Activated CD4-positive, alpha-beta T cell treated with anti-CD3 and anti-CD28 coated beads, Interleukin-2, amount 50 U/mL, for 48 hours (primary cell): Measurements from ENCODE around the gene FAM83D.

Experiments used
- DNase-seq, 2 experiments: peaks; one replicate each; pipeline ENCODE4 v3.0.0-alpha.2; 2020

FAM83D gene

DNA sequence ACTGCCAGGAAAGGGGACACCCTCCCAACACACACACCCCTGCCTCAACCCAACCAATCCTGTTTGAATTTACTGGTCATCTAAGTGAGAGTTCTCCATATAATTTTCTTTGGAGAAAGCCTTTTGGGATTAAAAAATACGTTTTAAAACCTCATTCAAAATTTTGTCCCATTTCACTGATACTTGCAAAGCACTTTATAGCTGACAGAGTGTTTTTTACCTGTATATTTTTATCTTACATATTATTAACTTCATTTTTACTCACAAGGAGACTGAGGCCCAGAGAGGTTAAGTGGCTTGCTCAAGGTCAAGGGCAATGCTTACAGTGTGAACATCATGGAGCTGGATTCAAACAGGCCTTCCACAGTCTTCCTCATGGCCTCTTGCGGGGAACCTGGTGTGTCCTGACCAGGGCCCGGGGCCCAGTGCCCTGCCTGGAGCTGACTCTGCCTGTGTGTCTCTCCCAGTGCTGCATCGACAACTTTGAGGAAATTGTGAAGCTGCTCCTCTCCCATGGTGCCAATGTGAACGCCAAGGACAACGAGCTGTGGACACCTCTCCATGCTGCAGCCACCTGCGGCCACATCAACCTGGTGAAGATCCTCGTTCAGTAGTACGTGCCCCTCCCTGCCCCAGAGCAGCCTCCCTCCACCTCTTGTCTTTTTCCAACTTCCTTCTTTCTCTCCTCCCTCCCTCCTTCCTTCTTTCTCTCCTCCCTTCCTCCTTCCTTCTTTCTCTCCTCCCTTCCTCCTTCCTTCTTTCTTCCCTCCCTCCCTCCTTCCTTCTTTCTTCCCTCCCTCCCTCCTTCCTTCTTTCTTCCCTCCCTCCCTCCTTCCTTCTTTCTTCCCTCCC lies 30.9 kb upstream of the FAM83D start:
- DNase-seq: no peak

DNA sequence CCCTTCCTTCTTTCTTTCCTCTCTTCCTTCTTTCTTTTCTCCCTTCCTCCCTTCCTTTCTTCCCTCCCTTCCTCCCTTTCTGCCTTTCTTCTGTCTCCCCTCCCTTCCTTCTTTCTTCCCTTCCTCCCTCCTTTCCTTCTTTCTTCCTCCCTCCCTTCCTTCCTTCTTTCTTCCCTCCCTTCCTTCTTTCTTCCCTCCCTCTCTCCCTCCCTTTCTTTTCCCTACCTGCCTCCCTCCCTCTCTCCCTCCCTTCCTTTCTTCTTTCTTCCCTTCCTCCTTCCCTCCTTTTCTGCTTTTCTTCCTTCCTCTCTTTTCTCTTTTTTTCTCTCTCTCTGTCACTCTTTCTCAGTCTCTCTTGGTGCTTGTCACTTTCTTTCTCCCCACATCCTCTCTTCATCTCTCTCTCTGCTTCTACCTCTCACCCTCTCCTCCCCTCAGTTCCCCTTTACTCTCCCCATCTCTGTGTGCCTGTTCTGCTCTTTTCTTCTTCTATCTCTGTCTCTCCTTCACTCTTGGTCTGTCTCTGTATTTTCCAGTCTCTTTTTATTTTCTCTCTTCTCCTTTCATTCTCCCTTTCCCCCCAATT lies 30.1 kb upstream of the FAM83D start:
- no peak for DNase-seq

DNA sequence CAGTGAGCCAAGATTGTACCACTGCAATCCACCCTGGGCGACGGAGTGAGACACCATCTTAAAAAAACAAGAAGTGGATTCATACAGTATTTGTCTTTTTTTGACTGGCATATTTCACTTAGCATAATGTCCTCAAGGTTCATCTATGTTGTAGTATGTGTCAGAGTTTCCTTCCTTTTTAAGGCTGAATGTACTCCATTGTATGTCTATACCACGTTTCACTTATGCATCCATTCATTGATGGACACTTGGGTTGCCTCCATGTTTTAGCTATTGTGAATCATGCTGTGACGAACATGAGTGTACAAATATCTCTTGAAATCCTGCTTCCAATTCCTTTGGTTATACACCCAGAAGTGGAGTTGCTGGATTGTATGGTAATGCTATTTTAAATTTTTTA lies 28.9 kb upstream of the FAM83D start:
- no peak for DNase-seq

DNA sequence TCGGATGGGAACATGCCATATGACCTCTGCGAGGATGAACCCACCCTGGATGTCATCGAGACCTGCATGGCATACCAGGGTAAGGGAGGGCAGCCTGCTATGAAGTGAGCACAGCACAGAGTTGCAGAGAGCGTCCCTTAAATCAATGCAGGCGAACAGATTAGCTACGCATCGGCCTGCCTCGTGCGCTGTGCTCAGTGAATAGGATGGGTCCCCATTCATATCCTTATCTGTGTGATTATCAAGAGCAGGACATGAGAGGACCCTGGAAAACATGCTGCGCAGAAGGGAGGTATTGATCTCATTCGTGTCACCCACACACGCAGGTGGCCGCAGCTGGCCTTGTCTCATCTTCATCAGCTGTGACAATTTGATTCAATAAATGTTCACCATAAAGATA lies 25.6 kb upstream of the FAM83D start:
- no peak for DNase-seq

DNA sequence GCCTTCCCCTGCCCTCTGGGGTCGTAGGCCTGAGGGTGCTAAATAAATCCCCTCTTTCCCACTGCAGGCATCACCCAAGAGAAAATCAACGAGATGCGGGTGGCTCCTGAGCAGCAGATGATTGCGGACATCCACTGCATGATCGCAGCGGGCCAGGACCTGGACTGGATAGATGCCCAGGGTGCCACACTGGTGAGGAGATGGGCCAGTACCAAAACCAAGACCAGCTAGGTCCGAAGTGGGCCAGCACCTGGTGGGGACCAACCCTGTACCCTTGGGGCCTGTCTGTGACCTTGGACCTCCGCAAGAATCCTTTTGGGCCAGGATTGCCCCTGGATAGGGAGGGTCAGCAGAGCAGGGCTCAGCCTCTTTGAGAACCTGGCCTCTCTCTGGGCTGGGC lies 23.6 kb upstream of the FAM83D start:
- no peak for DNase-seq

DNA sequence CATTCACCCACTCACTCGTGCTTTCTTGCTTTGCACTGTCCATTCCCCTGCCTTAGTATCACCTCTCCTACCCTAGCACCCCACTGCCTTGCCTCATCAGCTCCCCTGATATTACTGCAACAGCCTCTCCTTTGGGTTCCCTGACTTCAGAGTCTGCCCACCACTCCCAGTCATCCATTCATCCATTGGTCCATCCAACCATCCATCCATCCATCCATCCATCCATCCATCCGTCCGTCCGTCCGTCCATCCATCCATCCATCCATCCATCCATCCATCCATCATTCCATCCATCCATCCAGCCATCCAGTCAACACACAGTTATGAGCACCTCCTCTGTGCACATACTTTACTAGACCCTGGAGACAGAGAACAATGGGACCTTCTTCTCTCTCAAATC lies 22.9 kb upstream of the FAM83D start:
- DNase-seq: no peak

DNA sequence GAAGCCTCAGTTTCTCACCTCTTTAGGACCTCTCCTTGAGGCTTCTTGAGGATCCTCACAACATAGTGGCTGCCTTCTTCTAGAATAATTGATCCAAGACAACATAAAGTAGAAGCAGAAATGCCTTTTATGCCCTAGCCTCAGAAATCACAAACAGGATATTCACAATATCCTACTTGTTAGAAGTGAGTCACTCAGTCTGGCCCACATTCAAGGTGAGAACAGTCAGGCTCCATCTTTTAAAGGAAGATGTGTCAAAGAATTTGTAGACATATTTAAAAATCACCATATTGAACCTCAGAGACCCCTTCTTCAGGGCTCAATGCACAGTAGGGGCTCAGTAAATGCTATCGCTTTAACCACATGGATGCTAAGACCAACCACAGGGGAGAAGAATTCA lies 20.8 kb upstream of the FAM83D start:
- DNase-seq: no peak

DNA sequence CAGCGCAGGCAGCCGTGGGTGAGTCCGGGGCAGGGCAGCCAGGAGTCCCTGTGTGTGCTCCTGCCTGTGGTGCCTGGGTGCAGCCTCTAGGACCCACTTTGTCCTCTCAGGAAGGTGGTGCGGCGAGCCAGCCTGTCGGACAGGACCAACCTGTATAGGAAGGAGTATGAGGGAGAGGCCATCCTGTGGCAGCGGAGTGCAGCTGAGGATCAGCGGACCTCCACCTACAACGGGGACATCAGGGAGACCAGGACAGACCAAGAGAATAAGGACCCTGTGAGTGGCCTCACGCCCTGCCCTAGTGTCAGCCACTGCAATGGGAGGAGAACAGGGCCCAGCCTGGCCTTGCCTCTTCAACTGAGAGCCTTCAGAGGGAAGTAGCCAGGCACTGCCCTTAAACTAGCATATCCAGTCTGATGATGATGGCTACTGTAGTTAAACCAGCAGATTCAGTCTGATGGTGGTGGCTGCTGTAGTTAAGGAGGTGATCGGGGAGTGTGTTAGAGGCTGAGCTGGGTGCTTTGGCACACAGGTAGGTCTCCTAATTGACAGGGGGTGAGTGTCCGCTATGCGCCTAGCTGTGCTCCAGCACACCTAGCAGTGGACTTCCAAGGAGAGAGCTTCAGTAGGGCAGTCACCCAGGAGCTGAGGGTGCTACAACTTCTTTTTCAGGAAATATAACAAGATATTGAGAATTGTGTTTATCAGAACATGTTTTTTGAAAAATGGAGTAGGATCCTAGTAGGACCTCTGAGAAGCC lies 18.1 kb upstream of the FAM83D start:
- DNase-seq: no peak

DNA sequence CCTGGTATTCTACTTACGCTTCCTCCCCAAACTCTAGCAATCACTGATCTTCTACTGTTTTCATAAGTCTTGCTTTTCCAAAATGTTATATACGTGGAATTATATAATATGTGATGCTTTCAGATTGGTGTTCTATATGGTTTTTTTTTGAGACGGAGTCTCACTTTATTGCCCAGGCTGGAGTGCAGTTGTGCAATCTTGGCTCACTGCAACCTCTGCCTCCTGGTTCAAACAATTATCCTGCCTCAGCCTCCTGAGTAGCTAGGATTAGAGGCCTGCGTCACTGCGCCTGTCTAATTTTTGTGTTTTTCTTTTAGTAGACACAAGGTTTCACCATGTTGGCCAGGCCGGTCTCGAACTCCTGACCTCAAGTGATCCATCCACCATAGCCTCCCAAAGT lies 10.9 kb upstream of the FAM83D start:
- DNase-seq: no peak

DNA sequence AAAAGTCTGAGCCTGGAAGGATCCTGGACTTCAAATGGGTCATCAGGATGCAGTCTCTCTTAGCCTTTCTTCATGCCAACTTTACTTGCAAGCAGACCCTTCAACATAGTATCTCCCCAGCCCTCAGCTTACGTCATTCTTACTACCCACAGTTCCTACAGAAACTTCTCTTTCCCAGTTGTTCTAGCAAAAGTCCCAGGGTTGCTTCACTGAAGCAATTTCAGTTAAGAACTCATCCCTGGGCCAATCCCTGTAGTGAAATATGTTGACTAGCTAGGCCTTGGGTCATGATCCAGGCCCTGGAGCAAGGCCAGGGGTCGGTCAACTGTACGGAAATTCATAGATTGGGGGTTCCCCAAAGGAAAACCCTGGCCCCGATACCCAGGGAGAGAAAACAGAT lies 8.6 kb upstream of the FAM83D start:
- no peak for DNase-seq

DNA sequence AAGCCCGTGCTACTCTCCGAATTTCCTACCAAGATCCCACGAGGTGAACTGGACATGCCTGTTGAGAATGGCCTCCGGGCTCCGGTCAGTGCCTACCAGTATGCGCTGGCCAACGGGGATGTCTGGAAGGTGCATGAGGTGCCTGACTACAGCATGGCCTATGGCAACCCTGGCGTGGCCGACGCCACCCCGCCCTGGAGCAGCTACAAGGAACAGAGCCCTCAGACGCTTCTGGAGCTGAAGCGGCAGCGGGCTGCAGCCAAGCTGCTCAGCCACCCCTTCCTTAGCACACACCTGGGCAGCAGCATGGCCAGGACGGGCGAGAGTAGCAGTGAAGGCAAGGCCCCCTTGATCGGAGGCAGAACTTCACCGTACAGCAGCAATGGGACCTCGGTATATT lies 8.0 kb upstream of the FAM83D start:
- no peak for DNase-seq

DNA sequence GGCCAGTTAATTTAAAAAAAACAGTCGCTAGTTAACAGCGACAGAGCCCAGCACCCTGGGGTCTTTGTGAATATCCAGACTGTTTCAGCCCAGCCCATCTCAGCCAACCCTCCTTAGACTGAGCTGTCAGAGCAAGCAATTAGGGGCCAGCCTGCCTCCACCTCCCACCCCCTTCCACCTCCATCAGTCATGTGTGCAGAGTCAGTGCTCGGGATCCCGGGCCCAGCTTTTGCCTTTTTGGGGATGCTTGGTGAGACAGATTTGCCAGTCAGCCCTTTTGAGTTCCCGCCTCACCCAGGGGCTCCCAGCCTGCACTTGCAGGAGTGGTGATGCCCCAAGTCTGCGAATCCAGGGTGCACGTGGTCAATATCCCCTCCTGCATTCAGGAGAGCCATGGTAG lies 6.5 kb upstream of the FAM83D start:
- DNase-seq: no peak

DNA sequence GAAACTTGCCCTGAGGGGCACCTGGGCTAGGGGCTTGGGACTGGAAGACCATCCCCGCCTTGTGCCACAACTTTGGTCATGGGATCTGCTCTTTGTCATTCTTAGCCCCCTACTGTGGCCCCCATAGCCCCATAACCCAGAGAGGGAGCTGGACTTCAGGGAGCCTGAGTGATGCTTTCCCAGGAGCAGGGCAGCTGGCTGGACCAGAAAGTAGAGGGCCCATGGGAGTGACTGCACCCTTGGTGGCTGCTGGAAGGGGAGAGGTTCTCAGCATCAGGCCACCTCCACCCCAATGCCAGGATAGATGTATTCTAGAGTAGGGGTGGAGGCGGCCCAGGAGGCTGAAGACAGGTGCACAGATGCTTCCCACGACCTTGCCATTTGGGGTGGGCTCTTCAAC lies 5.8 kb upstream of the FAM83D start:
- no peak for DNase-seq

DNA sequence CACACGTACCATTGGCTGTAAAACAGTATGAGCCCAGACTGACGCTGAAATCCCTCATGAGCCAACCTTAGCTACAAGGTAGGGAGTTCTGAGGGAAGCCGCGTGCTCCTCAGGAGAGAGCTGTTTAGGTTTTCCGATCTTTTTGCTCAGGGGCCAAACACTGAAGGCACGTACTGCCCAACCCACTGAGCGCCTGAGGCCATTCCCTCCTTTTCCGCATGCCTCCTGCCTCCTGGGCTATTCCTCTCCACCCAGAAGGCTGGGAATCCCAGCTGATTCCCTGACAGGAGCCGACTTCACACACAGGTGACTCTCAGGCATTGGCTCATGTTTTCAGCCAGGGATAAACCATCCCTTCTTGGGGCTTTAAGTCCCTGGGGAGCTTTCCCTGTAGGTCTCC lies 5.4 kb upstream of the FAM83D start:
- no peak for DNase-seq

DNA sequence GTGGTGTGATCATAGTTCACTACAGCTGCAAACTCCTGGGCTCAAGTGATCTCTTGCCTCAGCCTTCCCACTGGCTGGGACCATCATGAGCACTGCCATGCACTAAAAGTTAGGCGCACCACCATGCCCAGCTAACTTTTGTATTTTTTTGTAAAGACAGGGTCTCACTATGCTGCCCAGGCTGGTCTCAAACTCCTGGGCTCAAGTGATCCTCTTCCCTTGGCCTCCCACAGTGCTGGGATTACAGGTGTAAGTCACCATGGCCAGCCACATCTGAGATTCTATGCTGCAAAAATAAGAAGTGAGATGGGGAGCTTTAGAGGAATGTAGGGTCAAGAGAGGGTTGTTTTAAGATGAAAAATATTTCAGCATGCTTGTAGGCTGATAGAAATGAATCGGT lies 1.5 kb upstream of the FAM83D start:
- no peak for DNase-seq

DNA sequence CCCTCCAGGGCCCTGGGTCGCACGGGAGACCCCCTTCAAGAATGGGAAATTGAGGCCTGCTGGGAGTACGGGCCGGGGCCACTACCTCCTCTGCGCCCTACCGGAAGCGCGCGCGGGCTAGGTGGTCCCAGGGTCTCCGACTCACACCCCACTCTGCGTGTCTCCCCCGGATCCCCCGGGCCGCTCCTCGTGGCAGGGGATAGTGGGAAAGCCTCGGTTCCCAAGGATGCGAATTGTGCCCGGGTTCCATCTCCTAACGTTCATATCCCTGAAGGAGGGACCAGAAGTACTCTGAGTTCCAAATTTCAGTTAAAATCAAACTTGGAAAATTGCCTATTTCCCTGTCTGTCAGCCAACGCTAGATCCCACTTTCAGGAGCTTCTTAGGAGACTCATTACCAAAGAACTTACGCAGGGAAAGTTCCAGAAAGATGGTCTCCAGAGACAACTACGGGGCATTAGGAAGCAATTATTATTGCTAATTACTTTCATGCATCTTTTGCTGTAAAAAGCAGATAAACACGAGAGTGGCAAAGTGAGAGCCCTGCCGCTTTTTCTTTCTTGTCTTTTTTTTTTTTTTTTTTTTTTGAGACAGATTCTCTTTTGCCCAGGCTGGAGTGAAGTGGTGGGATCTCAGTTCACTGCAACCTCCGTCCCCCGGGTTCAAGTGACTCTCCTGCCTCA lies 858 bp downstream of the FAM83D start:
- DNase-seq: peak in 1 of 2 experiments; percentile 12

DNA sequence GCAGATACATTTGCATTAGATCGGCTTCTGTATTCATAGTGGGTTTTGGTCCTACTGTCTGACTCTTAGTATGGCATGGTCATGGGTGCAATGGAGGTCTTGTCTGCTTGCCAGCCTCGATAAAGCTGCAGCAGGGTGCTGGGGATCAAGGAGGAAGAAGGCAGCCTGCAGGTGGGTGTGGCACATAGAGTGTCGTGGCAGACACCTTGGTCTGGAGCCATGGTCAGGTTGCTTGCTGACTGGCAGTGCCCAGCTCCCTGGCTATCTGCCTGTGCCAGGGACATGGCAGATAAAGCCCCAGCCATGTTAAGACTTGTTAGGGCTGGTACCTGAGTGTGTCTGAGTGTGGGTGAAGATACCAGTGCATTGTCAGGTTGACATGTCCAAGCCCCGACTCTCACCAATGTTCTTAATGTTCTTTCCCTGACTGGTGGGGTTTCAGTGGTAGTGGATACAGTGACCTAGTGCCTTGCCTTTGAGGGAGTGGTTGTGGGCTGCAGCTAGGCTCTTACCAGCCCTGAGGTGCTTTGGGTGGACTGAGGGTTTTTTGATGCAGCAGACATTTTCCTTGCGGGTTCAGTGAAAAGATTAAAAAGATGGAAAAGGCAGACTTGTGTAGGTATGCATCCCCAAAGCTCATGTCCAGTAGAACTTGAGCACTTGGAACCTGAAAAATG lies 1.8 kb downstream of the FAM83D start:
- no peak for DNase-seq

DNA sequence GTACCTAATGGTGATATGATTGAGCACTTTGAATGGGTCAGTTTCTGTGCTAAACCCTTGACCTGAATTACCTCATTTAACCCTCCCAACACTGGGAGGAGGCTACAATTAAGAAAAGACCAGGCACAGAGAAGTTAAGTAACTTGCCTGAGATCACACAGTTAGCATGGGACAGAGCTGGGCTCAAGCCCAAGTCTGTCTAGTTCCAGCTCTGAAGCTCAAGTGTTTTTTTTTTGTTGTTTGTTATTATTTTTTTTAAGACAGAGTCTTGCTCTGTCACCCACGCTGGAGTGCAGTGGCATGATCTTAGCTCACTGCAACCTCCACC lies 4.0 kb downstream of the FAM83D start:
- no peak for DNase-seq

DNA sequence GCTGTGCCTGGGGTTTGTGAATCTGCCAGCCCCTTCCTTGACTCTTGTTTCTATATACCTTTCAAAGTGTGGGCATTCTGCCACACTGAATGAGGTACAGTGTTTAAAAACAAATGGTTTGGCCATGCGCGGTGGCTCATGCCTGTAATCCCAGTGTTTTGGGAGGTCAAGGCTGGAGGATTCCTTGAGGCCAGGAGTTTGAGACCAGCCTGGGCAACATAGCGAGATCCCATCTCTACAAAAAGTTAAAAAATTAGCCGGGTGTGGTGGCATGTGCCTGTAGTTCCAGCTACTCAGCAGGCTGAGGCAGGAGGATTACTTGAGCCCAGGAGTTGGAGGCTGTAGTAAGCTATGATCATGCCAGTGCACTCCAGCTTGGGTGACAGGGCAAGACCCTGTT lies 5.8 kb downstream of the FAM83D start:
- no peak for DNase-seq

DNA sequence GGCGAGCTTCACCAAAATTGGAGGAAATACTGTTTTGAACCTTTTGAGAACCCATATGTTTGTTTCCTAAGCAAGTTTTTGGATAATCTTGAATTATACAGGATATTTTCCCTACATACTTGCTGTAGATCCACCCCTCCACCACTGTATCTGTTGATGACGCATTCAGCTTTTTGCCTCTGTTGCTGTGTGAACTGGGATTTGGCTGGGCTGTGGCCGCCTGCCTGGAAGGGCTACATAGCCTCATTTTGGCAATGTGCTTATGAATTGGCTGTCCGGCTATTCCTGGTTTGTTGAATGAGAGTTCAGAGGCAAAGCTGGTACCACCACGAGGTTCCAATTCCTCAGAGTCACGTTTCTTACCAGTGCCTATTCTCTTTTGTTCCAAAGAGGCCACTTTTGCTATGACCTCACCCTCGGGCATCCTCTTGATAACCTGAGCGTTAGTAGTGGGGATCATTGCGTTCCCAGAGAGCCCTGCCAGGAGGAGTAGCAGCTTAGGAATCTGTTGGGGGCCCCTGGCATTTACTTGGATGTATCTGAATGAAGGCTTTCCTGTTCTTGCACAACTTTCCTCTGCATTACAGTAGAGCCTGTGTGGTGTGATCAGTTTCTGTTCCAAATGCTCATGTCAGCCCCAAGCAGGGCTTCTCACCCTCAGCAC lies 6.4 kb downstream of the FAM83D start:
- no peak for DNase-seq

DNA sequence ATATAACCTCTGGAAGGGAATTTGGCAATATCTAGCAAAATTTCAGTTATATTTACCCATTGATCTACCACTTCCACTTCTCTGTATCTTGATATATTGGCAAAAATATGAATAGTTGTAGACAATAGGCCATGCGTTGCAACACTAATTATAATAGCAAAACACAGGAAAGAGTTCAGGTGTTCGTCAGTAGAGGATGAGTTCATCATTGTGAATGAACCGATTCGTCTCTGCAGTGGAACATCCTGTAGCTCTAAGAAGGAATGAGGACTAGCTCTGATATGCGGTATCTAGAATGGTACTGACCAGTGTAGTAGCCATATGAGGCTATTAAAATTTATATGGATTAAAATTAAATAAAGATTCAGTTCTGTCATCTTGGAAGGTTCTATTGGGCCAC lies 8.3 kb downstream of the FAM83D start:
- DNase-seq: no peak

DNA sequence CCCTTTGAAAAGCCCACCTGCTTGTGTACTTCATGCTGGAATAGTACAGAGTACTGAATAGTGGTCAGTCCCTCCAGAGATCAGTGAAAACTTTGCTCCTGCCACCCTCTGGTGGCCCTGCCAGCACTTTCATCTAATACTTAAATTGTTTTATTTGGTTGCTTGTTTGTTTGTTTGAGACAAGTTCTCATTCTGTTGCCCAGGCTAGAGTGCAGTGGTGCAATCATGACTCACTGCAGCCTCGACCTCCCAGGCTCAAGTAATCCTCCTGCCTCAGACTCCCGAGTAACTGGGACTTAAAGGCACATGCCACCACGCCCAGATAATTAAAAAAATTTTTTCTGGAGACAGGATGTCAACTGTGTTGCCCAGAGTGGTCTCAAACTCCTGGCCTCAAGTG lies 9.1 kb downstream of the FAM83D start:
- DNase-seq: no peak

DNA sequence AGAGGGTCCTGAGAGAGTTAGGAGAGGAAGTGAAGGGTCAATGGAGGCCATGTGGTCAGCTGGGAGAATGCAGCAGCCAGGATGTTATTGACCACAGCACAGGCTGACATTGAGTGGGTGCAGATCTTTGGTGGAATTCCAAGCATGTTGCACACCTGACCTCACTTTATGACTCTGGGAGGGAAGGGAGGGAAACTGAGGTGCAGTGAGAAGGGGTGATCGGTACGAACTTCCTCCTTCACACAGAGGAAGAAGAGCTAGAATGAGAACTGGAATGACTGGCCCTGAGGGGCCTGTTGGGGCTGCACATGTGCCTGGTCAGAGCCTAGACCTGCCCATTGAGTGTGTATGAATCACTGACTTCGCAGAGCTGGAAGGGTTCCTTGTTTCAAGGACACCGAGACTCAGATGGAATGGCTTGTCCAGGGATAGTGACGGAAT lies 9.8 kb downstream of the FAM83D start:
- no peak for DNase-seq
